Measurements from ENCODE around the gene TUBGCP3.

- TF ChIP-seq CTCF (IDR thresholded peaks at IDR 0.05): no peak
- TF ChIP-seq EZH2 (IDR thresholded peaks at IDR 0.05; ENCODE audit: borderline replicate concordance, insufficient read depth, low read depth, low read length, poor library complexity, severe bottlenecking): no peak
Observed at GRCh38 chr13:112583592-112584277, 4.2 kb downstream of the TUBGCP3 start.

Data from B cell (primary cell).